Ectodermal cell (in vitro differentiated cells): ENCODE measurements around the gene ALPL.

Experiments used
- H3K27ac ChIP-seq: 2 replicates; pipeline ENCODE4 v1.7.0; 2013; ENCODE audit warnings: mild to moderate bottlenecking, low read depth, low read length; ENCODE audit not compliant: insufficient read depth, poor library complexity, severe bottlenecking
- H3K27me3 ChIP-seq: 2 replicates; pipeline ENCODE4 v1.7.0; 2013; ENCODE audit warnings: mild to moderate bottlenecking, low read length; ENCODE audit not compliant: insufficient read depth, control insufficient read depth, poor library complexity, severe bottlenecking
- H3K36me3 ChIP-seq: one replicate; pipeline ENCODE4 v1.7.0; 2013; ENCODE audit warnings: low read length; ENCODE audit not compliant: control insufficient read depth, insufficient read depth
- H3K4me1 ChIP-seq: one replicate; pipeline ENCODE4 v1.7.0; 2013; ENCODE audit warnings: low read length; ENCODE audit not compliant: control insufficient read depth, insufficient read depth
- H3K4me3 ChIP-seq: 2 replicates; pipeline ENCODE4 v1.7.0; 2013; ENCODE audit warnings: low read depth, low read length, control low read depth; ENCODE audit not compliant: insufficient read depth
- H3K9me3 ChIP-seq: 2 replicates; pipeline ENCODE4 v1.7.0; 2013; ENCODE audit warnings: mild to moderate bottlenecking, low read length, moderate library complexity; ENCODE audit not compliant: control insufficient read depth
- WGBS, 2 experiments: methylation state at CpG; one replicate each; pipeline ENCODE4 v1.1.7; 2013; ENCODE audit warnings: missing lambda C conversion rate in 2 of 2; 5-methylcytosine and 5-hydroxymethylcytosine counted together

ALPL gene

GRCh38 chr1:21621761-21622436 is 112.7 kb downstream of the ALPL start:
- H3K36me3 ChIP-seq: no peaks in the 10 kb centered on the region
- no peaks in the 10 kb centered on the region for H3K9me3 ChIP-seq
- peak overlapping the region; percentile 12 for H3K4me3 ChIP-seq
- 26 to 27% methylated on average over 39 of the region's 39 CpGs for WGBS, 2 experiments
- peaks cover 31% of the 10 kb centered on the region for H3K27me3 ChIP-seq
- no peak overlapping the region for H3K27ac ChIP-seq
- H3K4me1 ChIP-seq: peaks cover 11% of the 10 kb centered on the region

DNA sequence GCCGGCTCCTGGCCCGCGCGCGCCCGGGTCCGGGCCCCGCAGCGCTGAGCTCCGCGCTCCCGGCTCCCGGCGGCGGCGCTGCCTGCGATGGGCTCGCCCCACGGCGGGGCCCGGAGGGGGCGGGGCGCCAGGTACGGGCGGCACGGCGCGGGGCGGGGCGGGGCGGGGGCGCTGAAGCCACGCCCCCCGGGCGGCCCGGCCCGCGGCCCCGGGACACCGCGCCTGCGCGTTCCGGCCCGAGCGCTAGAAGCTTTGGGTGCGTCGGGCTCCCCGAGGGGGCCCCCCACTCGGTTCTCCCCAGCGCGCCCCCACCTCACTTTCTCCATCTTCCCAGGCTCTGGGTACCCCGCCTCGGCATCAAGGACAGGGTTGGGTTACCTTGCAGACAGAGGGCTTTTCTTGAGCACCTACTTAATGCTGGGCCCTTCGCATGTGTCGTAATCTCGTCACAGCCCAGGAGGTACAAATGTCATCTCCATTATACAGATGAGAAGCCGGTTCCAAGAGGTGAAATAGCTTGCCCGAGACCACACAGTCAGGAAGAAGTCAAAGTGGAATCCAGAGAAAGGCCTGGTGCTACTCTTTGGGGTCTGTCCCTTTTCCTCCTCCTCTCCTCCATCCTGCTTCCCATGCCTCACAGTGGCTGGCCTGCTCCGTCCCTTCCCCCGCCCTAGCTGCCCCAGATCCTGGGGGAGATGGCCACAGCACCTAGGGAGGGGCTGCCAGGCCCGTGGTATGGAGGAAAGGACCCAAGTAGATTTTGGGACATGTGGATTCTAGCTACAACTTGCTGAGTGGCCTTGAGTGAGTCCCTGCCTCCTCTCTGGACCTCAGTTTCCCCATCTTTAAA is 113.5 kb downstream of the ALPL start:
- Histone ChIP-seq H3K27ac (no peak overlapping the region), H3K9me3 (no peaks in the 10 kb centered on the region), H3K4me3 (peak overlapping the region; percentile 38), H3K27me3 (peaks cover 31% of the 10 kb centered on the region), H3K36me3 (no peaks in the 10 kb centered on the region), H3K4me1 (peaks cover 11% of the 10 kb centered on the region)
- WGBS, 2 experiments: 7 to 9% methylated on average over 62 of the region's 62 CpGs

DNA sequence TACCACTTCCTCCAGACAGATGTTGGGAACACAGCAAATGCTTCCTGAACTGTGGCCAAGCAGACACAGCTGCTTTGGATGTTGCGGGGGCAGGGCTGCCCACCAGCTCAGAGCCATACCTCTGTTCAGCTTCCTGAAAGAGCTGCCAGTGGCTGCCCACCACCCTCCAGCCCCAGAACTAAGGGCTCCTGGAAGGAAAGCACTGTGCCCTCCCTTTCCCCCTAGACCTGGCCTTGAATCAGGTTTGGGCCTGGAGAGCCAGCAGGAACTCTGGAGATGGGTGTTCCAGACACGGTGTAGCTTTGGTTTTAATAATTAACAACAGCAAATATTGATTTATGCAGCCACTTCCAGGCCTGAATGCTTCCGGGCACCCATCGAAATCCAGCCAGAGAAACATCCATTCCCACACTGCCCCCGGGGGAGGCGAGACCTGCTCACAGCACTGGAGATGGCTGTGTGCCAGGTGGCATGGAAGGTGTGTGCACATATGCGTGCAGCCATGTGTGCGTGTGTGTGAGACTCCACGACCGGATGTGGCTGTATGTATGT is 114.3 kb downstream of the ALPL start:
- no peak overlapping the region for H3K4me3 ChIP-seq
- H3K27ac ChIP-seq: no peak overlapping the region
- H3K9me3 ChIP-seq: no peaks in the 10 kb centered on the region
- WGBS, 2 experiments: 94 to 95% methylated on average over 10 of the region's 10 CpGs
- peaks cover 6% of the 10 kb centered on the region for H3K4me1 ChIP-seq
- H3K27me3 ChIP-seq: peaks cover 31% of the 10 kb centered on the region
- H3K36me3 ChIP-seq: no peaks in the 10 kb centered on the region

- Histone ChIP-seq H3K27me3 (peaks cover 26% of the 10 kb centered on the region), H3K4me1 (peaks cover 11% of the 10 kb centered on the region), H3K36me3 (no peaks in the 10 kb centered on the region), H3K4me3 (no peak overlapping the region), H3K27ac (no peak overlapping the region), H3K9me3 (no peaks in the 10 kb centered on the region)
- 86 to 90% methylated on average over 11 of the region's 11 CpGs for WGBS, 2 experiments
Observed at GRCh38 chr1:21624571-21625389, 115.6 kb downstream of the ALPL start.

DNA sequence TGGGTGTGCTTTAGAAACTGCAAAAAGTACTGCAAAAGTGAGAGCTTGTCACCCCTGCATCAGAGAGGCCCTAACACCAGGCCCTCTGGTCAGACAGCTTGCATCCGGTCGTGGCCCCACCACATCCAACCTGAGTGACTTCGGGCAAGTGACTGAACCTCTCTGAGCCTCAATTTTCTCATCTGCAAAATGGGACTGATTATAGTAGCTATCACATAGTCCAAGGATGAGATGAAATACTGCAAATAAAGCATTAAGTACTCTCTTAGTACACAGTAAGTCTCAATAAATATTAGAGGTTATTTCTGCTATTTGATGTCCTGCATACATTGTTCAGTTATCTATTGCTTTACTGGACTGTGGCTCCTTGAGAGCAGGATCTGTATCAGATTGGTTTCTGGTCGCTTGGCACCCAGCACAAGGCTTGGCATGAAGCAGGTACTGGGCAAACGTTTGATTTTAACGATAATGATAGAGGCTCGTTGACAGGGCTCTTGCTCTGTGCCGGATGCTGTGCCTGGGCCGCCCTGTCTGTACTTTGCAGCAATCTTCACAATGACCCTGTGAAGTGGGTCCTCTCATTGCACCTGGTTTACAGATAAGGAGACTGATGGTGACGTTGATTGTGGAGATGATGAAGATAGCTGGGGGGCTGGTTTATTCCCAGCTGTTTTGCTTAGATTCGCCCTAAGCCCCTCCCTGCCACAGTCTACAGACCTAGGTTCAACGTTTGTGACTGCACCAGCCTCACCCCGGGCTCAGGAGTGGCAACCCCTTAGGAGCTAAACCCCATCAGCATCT is 116.4 kb downstream of the ALPL start:
- Histone ChIP-seq H3K36me3 (no peaks in the 10 kb centered on the region), H3K4me3 (no peak overlapping the region), H3K27me3 (peaks cover 25% of the 10 kb centered on the region), H3K9me3 (no peaks in the 10 kb centered on the region), H3K27ac (no peak overlapping the region), H3K4me1 (peaks cover 15% of the 10 kb centered on the region)
- 91 to 94% methylated on average over 13 of the region's 13 CpGs for WGBS, 2 experiments

GRCh38 chr1:21626921-21627339 is 117.7 kb downstream of the ALPL start:
- Histone ChIP-seq H3K9me3 (no peaks in the 10 kb centered on the region), H3K4me3 (no peak overlapping the region), H3K36me3 (no peaks in the 10 kb centered on the region), H3K4me1 (peaks cover 24% of the 10 kb centered on the region), H3K27me3 (peaks cover 11% of the 10 kb centered on the region), H3K27ac (no peak overlapping the region)
- 91 to 92% methylated on average over 11 of the region's 11 CpGs for WGBS, 2 experiments
